Measurements from ENCODE around the gene RBM4. TPM values are rescaled to one million over a fixed set of nuclear protein-coding genes. Genes with fewer than 3 reads are reported as not detected.

Gene RBM4
- total RNA-seq, 1 experiment from 2014 or later: 172 TPM

DNA sequence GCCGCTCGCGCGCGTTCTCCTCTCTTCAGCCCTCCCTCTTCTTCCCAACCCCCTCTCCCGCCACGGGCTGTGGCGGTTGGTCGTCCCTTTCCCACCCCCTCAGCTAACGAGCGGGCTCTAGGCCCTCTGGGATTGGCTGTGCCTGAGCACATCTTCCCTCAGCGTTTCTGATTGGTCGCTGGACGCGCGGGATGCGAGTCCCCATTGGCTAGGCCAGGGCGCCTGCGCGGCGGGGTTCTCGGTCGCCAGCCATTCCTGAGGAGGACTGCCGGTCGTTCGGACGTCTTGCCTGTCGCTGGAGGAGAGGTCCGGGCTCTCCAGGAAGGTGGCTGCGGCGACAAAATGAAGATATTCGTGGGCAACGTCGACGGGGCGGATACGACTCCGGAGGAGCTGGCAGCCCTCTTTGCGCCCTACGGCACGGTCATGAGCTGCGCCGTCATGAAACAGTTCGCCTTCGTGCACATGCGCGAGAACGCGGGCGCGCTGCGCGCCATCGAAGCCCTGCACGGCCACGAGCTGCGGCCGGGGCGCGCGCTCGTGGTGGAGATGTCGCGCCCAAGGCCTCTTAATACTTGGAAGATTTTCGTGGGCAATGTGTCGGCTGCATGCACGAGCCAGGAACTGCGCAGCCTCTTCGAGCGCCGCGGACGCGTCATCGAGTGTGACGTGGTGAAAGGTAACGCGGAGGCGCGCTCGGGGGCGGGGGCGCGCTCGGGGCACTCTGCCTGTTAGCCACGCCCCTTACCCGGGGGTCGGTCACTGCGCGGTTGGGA is 21.9 kb upstream of the RBM4 start, which contains the start of gene RBM14:
RBM14 (plus strand) TSS at position 252 of the 776 bp plus-strand sequence; CDS start at position 343, 91 bp downstream.
- BruUV-seq (replicated peaks): TSS peak; percentile 30
- no peaks in the 10 kb centered on the region for H3K27me3 Mint-ChIP-seq (ENCODE audit: insufficient read depth, unreplicated experiment)
- H3K36me3 Mint-ChIP-seq (ENCODE audit: insufficient read depth, unreplicated experiment): peaks cover 60% of the 10 kb centered on the region
- peak; percentile 99 for DNase-seq (ENCODE audit: unreplicated experiment)
- H3K9me3 Mint-ChIP-seq (ENCODE audit: unreplicated experiment): no peaks in the 10 kb centered on the region
- TF ChIP-seq, protein P1, sequence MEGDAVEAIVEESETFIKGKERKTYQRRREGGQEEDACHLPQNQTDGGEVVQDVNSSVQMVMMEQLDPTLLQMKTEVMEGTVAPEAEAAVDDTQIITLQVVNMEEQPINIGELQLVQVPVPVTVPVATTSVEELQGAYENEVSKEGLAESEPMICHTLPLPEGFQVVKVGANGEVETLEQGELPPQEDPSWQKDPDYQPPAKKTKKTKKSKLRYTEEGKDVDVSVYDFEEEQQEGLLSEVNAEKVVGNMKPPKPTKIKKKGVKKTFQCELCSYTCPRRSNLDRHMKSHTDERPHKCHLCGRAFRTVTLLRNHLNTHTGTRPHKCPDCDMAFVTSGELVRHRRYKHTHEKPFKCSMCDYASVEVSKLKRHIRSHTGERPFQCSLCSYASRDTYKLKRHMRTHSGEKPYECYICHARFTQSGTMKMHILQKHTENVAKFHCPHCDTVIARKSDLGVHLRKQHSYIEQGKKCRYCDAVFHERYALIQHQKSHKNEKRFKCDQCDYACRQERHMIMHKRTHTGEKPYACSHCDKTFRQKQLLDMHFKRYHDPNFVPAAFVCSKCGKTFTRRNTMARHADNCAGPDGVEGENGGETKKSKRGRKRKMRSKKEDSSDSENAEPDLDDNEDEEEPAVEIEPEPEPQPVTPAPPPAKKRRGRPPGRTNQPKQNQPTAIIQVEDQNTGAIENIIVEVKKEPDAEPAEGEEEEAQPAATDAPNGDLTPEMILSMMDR (IDR thresholded peaks at IDR 0.05; ENCODE audit: unreplicated experiment): no peak
- intact Hi-C loops (cut with micrococcal nuclease): loop anchor here (5.0 kb wide), 1 partner anchor 134 kb away; the partner anchor contains the start of gene DPP3
- peaks cover 20% of the 10 kb centered on the region for H3K4me1 Mint-ChIP-seq (ENCODE audit: insufficient read depth, unreplicated experiment)
- ChIA-PET POLR2A (interaction anchor here (0.6 to 21.3 kb wide), 35 partner anchors 8 to 1139 kb away, joined by 3 to 420 read pairs (median 5); partner anchors contain the start of genes ACTN3, BBS1, CCDC87 and CCS), CTCF (interaction anchor here (0.6 to 1.9 kb wide), 6 partner anchors 10 to 144 kb away, joined by 3 to 12 read pairs (median 3); partner anchors contain the start of genes DPP3, RBM4 and RBM4B)
- H3K27ac Mint-ChIP-seq (ENCODE audit: low read depth, unreplicated experiment): peak within 1 kb of the TSS; percentile 96
- H3K4me3 Mint-ChIP-seq (ENCODE audit: unreplicated experiment): peak within 1 kb of the TSS; percentile 86

DNA sequence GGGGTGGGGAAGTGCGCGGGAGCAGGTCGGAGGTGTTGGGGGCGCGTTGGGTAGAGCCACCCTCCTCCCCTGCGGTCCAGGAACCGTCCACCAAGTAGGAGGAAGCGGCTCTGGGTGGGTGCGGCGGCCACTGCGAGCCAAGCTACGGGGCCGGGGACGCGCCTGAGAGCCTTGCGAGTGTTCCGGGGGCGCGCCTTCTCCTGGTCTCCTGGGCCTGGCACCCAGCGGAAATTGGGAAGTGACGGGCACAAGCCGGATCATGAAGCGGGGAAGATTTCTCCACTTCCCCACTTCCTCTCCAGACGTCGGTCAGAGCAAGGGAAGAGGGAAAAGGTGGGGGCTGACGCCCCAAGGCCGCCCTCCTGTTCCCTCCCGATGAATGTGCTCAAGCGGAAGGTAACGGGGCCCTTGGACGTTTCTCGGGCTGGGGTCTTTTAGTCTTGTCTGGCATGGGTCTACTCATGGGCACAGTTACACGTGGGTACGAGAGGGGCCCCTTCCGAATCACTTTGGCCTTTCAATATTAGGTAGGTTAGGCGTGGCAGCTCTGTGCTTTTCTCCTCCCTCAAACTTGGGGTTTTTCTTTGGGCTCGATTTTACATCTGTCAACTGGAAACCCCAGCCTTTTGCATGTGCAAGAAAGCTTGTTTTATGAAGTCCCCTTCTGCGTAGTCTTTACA is 21.2 kb upstream of the RBM4 start:
- BruUV-seq (replicated peaks): no TSS peak
- intact Hi-C loops (cut with micrococcal nuclease): loop anchor here (5.0 kb wide), 1 partner anchor 135 kb away; the partner anchor contains the start of gene DPP3
- Mint-ChIP-seq H3K9me3 (ENCODE audit: unreplicated experiment) (no peaks in the 10 kb centered on the region), H3K27me3 (ENCODE audit: insufficient read depth, unreplicated experiment) (no peaks in the 10 kb centered on the region), H3K4me3 (ENCODE audit: unreplicated experiment) (peak overlapping the region; percentile 86), H3K27ac (ENCODE audit: low read depth, unreplicated experiment) (peak overlapping the region; percentile 96), H3K36me3 (ENCODE audit: insufficient read depth, unreplicated experiment) (peaks cover 67% of the 10 kb centered on the region), H3K4me1 (ENCODE audit: insufficient read depth, unreplicated experiment) (peaks cover 20% of the 10 kb centered on the region)
- POLR2A ChIA-PET: interaction anchor here (0.6 to 21.3 kb wide), 31 partner anchors 8 to 1140 kb away, joined by 3 to 420 read pairs (median 5); partner anchors contain the start of genes ACTN3, BBS1, CCDC87 and CCS
- CTCF ChIA-PET: interaction anchor here (0.6 to 1.9 kb wide), 6 partner anchors 21 to 765 kb away, joined by 3 to 12 read pairs (median 3); partner anchors contain the start of genes DPP3, RBM4 and RBM4B
- TF ChIP-seq, protein P1 (IDR thresholded peaks at IDR 0.05; ENCODE audit: unreplicated experiment): no peak
- DNase-seq (ENCODE audit: unreplicated experiment): peak; percentile 52

DNA sequence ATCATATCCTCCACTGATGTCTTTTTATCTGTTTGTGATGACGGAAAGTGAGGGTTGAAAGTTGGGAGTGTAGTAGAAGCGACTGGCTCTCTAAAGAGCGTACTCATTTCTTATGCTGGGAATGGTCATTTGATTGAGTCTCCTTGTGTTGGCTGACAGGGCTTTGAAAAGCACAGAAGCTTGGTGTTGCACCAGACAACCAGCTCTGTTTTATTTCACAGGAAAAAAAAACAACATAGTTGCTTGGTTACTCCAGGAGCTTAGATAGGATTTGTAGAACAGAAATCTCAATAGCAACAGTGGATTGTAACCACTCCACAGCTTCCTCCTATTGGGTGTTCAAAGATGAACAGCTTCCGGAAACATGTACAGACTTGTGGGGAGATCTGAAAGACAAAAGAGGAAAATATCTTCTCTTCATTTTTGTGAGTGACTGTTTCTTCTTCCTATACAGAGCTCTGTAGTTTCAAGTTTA is 19.4 kb upstream of the RBM4 start:
- Mint-ChIP-seq H3K9me3 (ENCODE audit: unreplicated experiment) (no peaks in the 10 kb centered on the region), H3K36me3 (ENCODE audit: insufficient read depth, unreplicated experiment) (peaks cover 83% of the 10 kb centered on the region), H3K4me1 (ENCODE audit: insufficient read depth, unreplicated experiment) (peaks cover 20% of the 10 kb centered on the region), H3K27me3 (ENCODE audit: insufficient read depth, unreplicated experiment) (no peaks in the 10 kb centered on the region), H3K27ac (ENCODE audit: low read depth, unreplicated experiment) (peak overlapping the region; percentile 96), H3K4me3 (ENCODE audit: unreplicated experiment) (peak overlapping the region; percentile 86)
- peak; percentile 83 for DNase-seq (ENCODE audit: unreplicated experiment)
- intact Hi-C loops (cut with micrococcal nuclease): loop anchor here (5.0 kb wide), 1 partner anchor 137 kb away; the partner anchor contains the start of gene DPP3
- no TSS peak for BruUV-seq (replicated peaks)
- POLR2A ChIA-PET: interaction anchor here (0.5 to 21.3 kb wide), 19 partner anchors 8 to 740 kb away, joined by 3 to 420 read pairs (median 4); partner anchors contain the start of genes ACTN3, BBS1, BRMS1 and CCDC87
- TF ChIP-seq, protein P1 (IDR thresholded peaks at IDR 0.05; ENCODE audit: unreplicated experiment): no peak
- CTCF ChIA-PET: interaction anchor here (0.6 to 1.3 kb wide), 6 partner anchors 8 to 295 kb away, joined by 3 to 10 read pairs (median 3); partner anchors contain the start of gene RBM4B

Data from MCF 10A (cell line).